ENCODE measurements around the gene CNTNAP2.

DNA sequence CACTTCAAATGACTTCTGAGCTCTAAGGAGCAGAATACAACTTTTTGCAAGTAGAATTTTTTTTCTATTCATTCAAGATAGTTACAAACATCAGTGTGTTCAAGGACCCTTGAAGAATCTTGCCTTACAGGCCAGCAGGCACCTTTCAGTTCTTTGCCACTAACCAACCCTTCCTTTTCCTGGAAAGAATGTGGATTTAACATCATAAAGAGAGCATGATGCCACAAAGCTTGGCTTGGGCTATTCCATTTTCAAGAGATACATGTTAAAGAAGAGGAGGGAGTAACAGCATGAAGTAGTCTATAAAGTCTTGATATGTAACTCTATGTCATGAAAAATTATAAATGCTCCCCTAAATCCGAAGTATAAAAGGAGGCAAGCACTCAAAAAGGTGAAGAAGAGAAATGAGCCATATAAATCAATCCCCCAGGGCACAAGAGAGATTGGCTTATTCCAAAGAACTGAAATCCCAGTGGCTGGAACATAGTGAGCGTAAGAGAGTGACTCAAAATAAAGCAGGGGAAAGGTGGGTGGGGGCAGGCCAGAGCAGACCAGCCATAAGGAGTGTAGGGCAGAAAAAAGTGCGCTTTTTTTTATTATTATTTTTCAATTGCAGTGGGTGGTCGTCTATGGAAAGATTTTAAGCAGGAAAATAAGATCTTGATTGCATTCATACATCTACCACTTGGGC is 1448.3 kb downstream of the CNTNAP2 start:
- TF ChIP-seq, protein P1, sequence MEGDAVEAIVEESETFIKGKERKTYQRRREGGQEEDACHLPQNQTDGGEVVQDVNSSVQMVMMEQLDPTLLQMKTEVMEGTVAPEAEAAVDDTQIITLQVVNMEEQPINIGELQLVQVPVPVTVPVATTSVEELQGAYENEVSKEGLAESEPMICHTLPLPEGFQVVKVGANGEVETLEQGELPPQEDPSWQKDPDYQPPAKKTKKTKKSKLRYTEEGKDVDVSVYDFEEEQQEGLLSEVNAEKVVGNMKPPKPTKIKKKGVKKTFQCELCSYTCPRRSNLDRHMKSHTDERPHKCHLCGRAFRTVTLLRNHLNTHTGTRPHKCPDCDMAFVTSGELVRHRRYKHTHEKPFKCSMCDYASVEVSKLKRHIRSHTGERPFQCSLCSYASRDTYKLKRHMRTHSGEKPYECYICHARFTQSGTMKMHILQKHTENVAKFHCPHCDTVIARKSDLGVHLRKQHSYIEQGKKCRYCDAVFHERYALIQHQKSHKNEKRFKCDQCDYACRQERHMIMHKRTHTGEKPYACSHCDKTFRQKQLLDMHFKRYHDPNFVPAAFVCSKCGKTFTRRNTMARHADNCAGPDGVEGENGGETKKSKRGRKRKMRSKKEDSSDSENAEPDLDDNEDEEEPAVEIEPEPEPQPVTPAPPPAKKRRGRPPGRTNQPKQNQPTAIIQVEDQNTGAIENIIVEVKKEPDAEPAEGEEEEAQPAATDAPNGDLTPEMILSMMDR (IDR thresholded peaks at IDR 0.05): no peak
- no peak for TF ChIP-seq POLR2A (IDR thresholded peaks at IDR 0.05)

Data from uterus (tissue), 2 donors.